GM18861 (cell line): Measurements from ENCODE around the gene MKX.

Experiments
- ATAC-seq: cut with Tn5 transposase; IDR thresholded peaks from one replicate; pipeline ENCODE4 v1.9.1; 2021; ENCODE audit not compliant: unreplicated experiment

Gene MKX

DNA sequence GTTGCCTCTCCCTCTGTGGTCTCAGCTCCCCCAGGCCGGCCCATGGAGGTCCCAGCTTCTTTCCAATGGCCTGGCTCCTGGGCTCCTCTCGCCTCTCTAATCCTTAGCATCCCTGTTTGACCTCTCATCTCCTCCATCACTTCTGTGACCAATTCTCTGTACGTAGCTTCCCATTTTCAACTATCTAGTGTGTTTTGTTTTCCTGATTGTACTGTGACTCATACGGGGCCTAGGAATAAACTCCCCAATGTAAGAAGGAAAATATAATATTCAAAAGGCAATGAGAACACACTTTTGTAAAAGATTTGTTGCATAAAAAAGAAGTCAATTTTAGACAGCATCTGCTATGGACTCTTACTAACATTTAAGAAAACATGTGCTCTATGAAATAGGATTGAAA, 90.3 kb downstream of the MKX start:
- ATAC-seq = no peak

DNA sequence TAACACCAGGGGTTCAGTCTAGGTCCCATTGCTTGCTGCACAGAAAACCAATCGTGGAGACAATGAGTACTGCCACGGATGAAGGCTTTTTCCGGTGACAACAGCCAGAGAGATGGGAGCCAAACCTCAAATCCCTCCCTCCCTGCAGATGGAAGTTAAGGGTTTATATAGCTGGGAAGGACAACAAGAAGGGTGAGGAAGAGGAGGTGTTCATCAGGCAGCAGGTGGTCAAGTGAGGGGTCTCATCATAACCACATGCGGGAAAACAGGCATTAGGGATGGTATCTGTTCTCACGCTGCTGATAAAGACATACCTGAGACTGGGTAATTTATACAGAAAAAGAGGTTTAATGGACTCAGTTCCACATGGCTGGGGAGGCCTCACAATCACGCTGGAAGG, 91.3 kb downstream of the MKX start:
- no peak for ATAC-seq

GRCh38 chr10:27646604-27647175, 98.9 kb downstream of the MKX start:
- no peak for ATAC-seq

DNA sequence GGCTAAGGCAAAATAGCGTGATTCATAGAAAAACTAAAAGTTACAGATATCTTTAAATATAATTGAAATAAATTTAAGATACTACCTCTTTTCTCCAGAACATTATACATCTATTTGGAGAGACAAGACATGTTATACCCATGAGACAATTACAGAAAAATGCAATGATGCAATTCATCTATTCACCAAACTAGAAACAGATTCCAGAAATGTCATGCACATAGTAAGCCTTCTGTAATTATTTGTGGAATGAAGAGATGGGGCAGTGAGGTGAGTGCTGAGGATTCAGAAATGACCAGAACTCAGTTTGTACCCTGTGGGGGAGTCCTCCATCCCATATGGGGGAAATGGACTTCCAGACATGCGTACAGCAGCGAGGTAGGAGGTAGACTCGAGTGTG, 99.4 kb downstream of the MKX start:
- ATAC-seq = no peak

DNA sequence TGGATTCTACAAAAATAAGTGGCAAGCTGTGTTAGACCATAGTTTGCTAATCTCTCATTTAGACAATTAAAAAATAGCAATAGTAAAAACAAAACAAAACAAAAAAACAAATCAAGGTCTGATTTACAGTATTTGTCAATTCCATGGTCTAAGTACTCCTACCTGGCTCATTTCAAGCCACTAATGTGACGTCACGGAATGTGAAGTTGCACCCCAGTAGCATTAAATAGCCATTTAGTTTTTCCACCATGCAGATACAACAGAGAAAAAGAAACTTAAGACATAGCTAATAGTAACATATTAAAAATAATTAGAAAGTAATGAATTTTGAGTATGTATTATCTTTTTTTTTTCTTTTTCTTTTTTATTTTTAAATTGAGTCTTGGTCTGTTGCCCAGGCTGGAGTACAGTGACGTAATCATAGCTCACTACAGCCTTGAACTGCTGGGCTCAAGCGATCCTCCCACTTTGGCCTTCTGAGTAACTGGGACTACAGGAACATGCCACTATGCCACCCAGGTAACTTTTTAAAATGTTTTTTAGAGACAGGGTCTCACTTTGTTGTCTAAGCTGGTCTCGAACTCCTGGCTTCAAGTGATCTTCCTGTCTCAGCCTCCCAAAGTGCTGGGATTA, 101.2 kb downstream of the MKX start:
- ATAC-seq = no peak

- no peak for ATAC-seq
Observed at GRCh38 chr10:27643301-27643700, 102.3 kb downstream of the MKX start.

- no peak for ATAC-seq
Observed at GRCh38 chr10:27642023-27642589, 103.5 kb downstream of the MKX start.

- no peak for ATAC-seq
Observed at GRCh38 chr10:27638071-27638750, 107.4 kb downstream of the MKX start.

DNA sequence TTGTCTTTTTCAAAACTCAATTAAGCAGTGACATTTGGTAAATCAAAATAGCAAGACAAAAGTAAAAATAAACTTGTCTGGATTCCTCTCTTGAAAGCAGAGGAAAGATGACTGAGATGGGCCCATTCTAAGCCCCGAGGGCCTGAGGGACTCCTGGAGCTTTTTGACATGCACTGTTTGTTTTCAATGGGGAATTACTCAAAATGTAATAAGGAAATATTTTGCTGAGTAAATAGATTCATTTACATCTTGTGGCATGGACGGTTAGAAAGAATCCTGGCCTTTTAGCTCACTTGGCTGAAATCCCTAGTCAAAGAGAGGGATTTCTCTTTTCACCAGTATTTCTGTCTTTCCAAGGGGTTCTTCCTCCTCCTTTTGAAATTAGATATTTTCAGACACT, 108.0 kb downstream of the MKX start:
- ATAC-seq = no peak

- no peak for ATAC-seq
Observed at GRCh38 chr10:27636816-27637215, 108.8 kb downstream of the MKX start.

GRCh38 chr10:27635699-27636270, 109.8 kb downstream of the MKX start:
- ATAC-seq = no peak

GRCh38 chr10:27635290-27635689, 110.3 kb downstream of the MKX start:
- ATAC-seq = no peak

GRCh38 chr10:27628621-27629020, 117.0 kb downstream of the MKX start:
- no peak for ATAC-seq

DNA sequence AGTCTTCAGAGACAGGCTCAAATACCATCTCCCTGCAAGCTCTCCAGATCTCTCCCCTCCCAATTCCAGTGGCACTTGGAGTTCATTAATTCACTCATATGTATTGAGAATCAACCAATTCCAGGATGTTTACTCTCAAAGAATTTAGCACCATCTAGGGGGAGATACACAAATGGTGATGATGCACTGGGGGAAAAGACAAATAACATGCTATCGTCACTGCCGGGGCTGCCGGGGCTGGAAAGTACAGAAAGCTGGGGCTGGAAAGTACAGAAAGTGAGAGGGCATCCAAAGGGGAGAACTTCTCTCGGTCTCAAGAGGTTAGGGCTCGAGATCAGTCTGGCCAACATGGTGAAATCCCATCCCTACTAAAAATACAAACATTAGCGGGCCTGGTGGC, 118.7 kb downstream of the MKX start:
- no peak for ATAC-seq

GRCh38 chr10:27625452-27626211, 120.0 kb downstream of the MKX start:
- ATAC-seq = no peak

- ATAC-seq = no peak
Observed at GRCh38 chr10:27624941-27625340, 120.7 kb downstream of the MKX start.
